AG09309 (cell line): ENCODE data around the gene GYG2.

Experiments
- DNase-seq: peaks from one replicate; pipeline ENCODE4 v3.0.0-alpha.2; 2010; ENCODE audit warnings: low read depth
- H3K4me3 ChIP-seq: 2 replicates; pipeline ENCODE4 v1.5.1; 2011; ENCODE audit warnings: mild to moderate bottlenecking, low read depth, low read length, moderate library complexity; ENCODE audit not compliant: control insufficient read depth
- TF ChIP-seq, protein P1 (sequence below): IDR thresholded peaks from 2 replicates; pipeline ENCODE4 v1.5.1; 2011; ENCODE audit warnings: mild to moderate bottlenecking, low read depth, low read length, inconsistent platforms; ENCODE audit not compliant: insufficient read depth, control insufficient read depth; ENCODE audit errors: missing control alignments

The GYG2 gene

DNA sequence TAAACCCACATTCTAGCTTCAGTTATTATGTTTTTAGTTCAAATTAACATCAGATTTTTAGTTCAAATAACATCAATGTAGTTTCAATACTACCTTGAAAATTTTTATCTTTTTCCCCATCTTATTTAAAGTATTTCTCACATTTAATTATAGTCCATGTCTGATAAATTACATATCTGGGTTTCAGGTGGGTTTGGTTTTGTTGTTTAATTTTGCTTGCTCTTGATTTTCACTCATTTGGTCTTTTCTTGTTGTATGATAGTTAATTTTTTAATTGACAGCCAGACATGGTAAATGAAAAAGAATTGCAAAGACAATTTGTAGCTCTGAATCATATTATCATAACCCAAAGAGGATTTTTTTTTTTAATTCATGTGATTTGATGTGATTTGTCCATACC lies 41.9 kb downstream of the GYG2 start:
- TF ChIP-seq, protein P1, sequence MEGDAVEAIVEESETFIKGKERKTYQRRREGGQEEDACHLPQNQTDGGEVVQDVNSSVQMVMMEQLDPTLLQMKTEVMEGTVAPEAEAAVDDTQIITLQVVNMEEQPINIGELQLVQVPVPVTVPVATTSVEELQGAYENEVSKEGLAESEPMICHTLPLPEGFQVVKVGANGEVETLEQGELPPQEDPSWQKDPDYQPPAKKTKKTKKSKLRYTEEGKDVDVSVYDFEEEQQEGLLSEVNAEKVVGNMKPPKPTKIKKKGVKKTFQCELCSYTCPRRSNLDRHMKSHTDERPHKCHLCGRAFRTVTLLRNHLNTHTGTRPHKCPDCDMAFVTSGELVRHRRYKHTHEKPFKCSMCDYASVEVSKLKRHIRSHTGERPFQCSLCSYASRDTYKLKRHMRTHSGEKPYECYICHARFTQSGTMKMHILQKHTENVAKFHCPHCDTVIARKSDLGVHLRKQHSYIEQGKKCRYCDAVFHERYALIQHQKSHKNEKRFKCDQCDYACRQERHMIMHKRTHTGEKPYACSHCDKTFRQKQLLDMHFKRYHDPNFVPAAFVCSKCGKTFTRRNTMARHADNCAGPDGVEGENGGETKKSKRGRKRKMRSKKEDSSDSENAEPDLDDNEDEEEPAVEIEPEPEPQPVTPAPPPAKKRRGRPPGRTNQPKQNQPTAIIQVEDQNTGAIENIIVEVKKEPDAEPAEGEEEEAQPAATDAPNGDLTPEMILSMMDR = no peak
- no peak for DNase-seq
- H3K4me3 ChIP-seq = no peak overlapping the region

DNA sequence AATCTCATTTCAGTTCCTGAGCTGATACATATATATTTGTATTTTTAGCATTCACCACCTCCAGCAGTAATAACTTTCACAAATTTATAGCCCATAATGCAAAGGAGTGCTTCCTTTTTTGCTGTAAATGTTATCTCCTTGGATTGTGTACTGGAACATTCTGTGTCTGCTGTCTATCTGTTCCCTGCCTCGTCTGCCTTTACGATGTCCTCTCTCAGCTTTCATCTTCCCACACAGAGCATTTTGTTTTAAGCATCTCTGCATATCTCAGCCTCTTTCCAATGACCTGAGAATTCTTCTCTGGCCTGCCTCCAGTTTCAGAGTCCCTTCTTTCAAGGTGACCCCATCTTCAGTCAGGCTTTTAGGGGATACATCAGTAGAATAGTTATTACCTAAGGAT lies 43.1 kb downstream of the GYG2 start:
- DNase-seq = no peak
- H3K4me3 ChIP-seq = no peak overlapping the region
- TF ChIP-seq, protein P1 = no peak

DNA sequence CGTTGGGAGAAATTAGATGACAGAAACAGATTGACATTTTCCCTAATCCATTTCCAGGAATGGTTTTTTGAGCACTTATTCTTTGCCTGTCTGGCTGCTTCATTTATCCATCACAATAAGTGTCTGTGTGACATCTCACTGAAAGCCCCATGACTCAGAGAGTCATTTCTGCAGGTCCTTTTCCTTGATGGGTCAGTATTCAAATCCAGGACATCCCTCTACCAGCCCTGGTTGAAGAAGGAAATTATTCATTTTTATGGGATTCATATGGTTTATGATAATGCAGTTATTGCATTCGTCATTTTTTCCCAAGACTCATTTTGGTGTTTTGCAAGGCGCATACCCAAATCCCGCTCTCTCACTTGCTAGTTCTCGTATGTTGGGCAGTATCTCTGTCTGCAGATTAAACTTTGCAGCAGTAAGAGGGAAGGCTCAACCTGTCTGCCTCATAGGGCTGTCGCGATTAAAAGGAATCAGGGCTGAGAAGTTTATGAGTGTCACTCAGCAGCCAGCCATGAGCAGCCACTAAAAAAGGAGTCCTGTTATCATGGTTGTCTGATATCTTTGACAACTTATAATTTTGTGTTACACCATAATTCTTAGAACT lies 44.0 kb downstream of the GYG2 start:
- no peak overlapping the region for H3K4me3 ChIP-seq
- TF ChIP-seq, protein P1 = no peak
- DNase-seq = no peak

DNA sequence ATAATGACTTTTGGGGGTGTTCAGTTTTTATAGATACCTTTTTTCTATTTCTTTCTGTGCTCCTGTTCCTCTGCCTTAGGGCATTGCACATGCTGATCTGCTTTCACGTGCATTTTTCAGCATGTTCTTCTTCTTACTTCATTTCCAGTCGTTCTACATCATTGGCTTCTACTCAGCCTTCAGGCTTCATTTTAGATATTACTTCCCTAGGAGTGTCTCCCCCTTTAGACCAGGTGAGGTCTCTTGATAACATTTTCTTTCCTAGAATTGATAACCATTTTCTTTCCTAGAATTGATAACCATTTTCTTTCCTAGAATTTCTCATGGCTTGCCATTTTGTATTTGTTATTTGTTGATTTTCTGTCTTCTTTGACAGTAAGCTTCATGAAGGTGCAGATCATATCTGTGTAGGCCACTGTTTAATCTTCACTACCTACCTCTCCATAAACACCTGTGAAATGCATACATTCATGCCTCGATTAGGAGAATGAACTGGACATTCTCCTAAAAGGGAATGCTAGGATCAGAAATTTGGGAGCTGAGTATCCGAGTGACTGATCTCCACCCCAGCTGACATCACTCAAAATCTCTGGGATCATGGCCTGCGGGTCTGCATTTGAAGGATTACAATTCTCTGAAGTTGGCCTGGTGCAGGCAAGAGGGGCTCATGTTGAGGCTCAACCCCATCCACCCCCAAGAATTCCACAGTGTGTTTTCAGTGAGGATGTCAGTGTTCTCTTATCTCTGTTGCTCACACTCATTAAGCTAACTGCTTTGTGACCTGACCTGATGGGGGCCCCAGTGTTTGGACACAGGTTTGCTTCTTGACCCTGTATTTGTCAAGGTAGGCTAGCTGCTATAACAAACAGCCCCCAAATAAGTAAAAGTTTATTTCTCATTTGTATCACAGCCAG lies 45.7 kb downstream of the GYG2 start:
- no peak overlapping the region for H3K4me3 ChIP-seq
- TF ChIP-seq, protein P1 = no peak
- DNase-seq = no peak

DNA sequence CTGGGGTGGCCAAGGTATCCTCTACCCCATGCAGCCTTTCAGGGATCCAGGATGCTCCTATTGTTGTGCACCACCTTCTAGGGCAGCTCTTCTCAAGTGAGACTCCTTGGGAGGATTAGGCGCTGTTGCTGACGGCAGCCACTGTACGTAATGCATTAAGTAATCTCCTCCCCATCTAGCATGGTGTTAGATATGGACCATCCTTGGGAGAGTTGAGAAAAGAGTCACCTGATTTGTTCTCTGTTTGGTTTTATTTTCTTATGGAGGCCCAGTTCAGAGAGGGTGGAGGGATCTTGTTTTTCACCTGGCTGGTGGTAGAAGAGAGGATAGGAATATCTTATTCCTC lies 46.4 kb downstream of the GYG2 start:
- no peak overlapping the region for H3K4me3 ChIP-seq
- DNase-seq = no peak
- TF ChIP-seq, protein P1 = no peak

DNA sequence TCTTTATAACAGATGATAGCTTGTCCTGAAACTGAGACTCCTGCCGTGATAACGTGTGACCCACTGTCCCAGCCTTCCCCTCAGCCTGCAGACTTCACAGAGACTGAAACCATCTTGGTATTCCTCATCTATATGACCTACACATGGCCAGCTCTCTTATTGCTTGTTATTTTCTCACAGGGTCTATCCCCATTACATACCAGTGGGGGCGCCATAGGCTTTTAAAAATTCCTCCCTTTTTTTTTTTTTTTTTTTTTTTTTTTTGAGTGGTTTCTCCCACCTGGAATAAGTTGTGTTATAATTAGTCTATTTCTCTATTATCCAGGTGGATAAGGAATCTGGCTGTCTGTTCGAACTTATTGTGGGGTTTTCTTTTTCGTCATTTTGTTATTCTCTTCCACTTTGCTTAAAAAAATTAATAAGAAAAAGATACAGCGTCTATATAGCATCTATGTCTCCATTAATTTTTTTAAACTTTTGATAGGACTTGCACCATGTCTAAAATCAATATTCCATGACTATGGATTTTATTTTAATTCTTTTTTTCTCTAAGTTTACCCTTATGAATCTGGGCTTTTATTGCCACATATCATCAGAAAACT lies 47.2 kb downstream of the GYG2 start:
- H3K4me3 ChIP-seq = no peak overlapping the region
- no peak for DNase-seq

More for the DNA sequence above, 47.2 kb downstream of the GYG2 start:
- TF ChIP-seq, protein P1 = peak; percentile 49
